ENCODE results near the gene ABCA4. TPM values are rescaled to one million over a fixed set of nuclear protein-coding genes. Genes with fewer than 3 reads are reported as not detected.

The ABCA4 gene
- total RNA-seq, result 0.64 and 0.72 TPM in 2 replicates

DNA sequence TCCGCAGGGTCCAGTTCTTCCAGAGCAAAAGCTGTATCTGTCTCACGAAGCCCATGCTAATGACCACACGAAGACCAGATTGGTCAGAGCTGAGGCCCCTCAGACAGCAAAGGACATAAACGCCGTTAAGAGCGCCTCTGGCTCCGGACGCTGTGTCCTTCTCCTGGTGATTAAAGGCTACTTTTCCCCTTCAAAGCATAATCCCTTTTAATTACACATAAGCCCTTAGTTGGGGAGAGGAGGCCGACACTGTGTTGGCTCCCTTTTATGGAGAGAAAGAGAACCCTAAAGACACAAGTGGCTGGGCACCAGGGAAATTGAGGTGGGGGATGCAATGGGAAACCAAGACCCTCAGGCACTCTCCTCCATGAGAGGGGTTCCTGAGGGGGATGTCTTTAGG is at the start of gene ABCA4:
TSS of gene ABCA4 (minus strand) at position 158 of the 400 bp plus-strand sequence. CDS start at position 55, 103 bp downstream.

Other genes starting within 250 kb of the ABCA4 start
- 27.7 and 48.2 TPM in 2 replicates for gene DNTTIP2, start 241.9 kb downstream of the ABCA4 start, total RNA-seq
- 10.6 and 11.9 TPM in 2 replicates for gene GCLM, start 211.7 kb downstream of the ABCA4 start, total RNA-seq
- 9.2 and 48.0 TPM in 2 replicates for gene ARHGAP29, start 116.4 kb upstream of the ABCA4 start, total RNA-seq

Data from tracheal epithelial cell (primary cell).